ENCODE data around the gene PEX14. TPM values are rescaled to one million over a fixed set of nuclear protein-coding genes. Genes with fewer than 3 reads are reported as not detected.

Gene PEX14
- polyA plus RNA-seq, 2 donors: 15.4 to 15.7 TPM

DNA sequence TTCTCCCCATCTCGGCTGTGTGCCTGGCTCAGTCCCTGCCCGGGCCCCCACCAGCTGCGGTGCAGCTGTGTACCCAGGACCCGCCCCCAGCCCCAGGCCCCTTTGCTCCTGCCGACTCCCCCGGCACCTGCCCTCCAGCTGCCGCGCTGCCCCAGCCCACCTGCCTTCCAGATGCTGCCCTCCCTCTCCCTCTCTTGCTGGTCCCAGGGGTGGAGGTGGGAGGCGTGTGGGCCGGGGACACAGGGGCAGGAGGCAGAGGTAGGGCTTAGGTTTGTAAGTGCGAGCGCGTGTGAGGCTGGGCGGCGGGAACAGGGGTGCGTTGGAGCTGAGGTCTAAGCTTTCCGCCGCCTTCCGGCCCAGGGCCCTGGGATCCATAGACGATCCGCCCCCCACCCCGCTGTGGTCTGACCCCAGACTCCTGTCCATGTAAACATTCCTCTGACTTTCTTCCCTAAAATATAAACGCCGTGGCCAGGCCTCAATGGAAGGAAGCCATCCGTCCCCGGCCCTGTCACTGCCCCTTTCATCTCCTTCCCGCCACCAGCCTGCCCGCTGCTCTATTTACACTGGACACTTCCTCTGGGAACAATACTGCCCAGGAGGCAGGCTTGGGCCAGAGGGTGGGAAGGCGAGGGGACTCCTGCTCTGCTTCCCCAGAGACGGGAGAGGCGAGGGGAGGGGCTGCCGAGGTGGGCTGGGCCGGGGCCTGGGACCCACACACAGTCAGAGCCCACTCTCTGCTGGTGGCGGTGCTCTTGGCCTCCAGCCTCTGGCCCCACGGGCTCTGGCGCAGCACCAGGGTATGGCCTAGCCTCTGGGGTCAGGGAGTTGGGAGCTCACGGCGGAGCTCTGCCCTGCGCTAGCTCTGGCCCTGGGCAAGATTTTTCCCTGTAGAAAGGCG lies 193.4 kb downstream of the PEX14 start:
- H3K4me3 ChIP-seq (ENCODE audit: low read depth in 1 of 2, low read length in 2 of 2): no peak overlapping the region
- peaks cover 0 to 25% of the 10 kb centered on the region in 2 donors for H3K36me3 ChIP-seq (ENCODE audit: control insufficient read depth in 2 of 2, insufficient read depth in 2 of 2, low read length in 1 of 2)
- 63 to 73% methylated on average over 35 to 40 of the region's 40 CpGs for WGBS, 2 donors
- H3K27me3 ChIP-seq (ENCODE audit: control insufficient read depth in 1 of 2, insufficient read depth in 2 of 2, low read length in 2 of 2): no peaks in the 10 kb centered on the region
- H3K27ac ChIP-seq (ENCODE audit: low read depth in 2 of 2, low read length in 1 of 2): peak overlapping the region; percentile 47 to 80
- H3K4me1 ChIP-seq (ENCODE audit: control insufficient read depth in 2 of 2, insufficient read depth in 2 of 2, low read length in 1 of 2): peaks cover 5 to 16% of the 10 kb centered on the region in 2 donors
- H3K9me3 ChIP-seq (ENCODE audit: control insufficient read depth in 2 of 2, insufficient read depth in 1 of 2, low read depth in 1 of 2, low read length in 1 of 2): no peaks in the 10 kb centered on the region

- Histone ChIP-seq H3K4me1 (ENCODE audit: control insufficient read depth in 2 of 2, insufficient read depth in 2 of 2, low read length in 1 of 2) (peaks cover 5 to 14% of the 10 kb centered on the region in 2 donors), H3K27ac (ENCODE audit: low read depth in 2 of 2, low read length in 1 of 2) (peak overlapping the region in 1 of 2 donors; percentile 45), H3K4me3 (ENCODE audit: low read depth in 1 of 2, low read length in 2 of 2) (no peak overlapping the region), H3K9me3 (ENCODE audit: control insufficient read depth in 2 of 2, insufficient read depth in 1 of 2, low read depth in 1 of 2, low read length in 1 of 2) (no peaks in the 10 kb centered on the region), H3K27me3 (ENCODE audit: control insufficient read depth in 1 of 2, insufficient read depth in 2 of 2, low read length in 2 of 2) (no peaks in the 10 kb centered on the region), H3K36me3 (ENCODE audit: control insufficient read depth in 2 of 2, insufficient read depth in 2 of 2, low read length in 1 of 2) (peaks cover 0 to 17% of the 10 kb centered on the region in 2 donors)
- 77 to 81% methylated on average over 11 to 12 of the region's 12 CpGs for WGBS, 2 donors
These were observed 194.8 kb downstream of the PEX14 start for GRCh38 chr1:10669570-10669969.

DNA sequence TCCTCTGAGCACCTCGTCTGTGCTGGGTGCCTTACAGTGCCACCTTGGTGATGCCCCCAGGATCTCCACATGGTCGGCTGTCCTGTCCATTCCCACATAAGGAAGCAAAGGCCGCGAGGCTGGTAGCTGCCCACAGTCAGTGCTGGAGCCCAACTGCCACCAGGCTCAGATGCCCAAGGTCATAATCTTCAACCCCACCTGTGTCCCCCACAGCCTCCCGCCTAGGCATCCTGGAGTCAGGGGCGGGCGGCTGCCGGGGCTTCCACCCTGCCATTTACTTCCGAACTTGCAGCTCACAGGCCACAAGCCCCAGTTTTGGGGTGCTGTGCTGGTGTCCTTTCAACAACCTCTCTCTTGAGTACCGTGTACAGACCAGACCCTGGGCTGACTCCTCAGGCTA lies 195.4 kb downstream of the PEX14 start:
- Histone ChIP-seq H3K27ac (ENCODE audit: low read depth in 2 of 2, low read length in 1 of 2) (peak overlapping the region in 1 of 2 donors; percentile 45), H3K27me3 (ENCODE audit: control insufficient read depth in 1 of 2, insufficient read depth in 2 of 2, low read length in 2 of 2) (no peaks in the 10 kb centered on the region), H3K4me3 (ENCODE audit: low read depth in 1 of 2, low read length in 2 of 2) (no peak overlapping the region), H3K36me3 (ENCODE audit: control insufficient read depth in 2 of 2, insufficient read depth in 2 of 2, low read length in 1 of 2) (peaks cover 0 to 12% of the 10 kb centered on the region in 2 donors), H3K4me1 (ENCODE audit: control insufficient read depth in 2 of 2, insufficient read depth in 2 of 2, low read length in 1 of 2) (peaks cover 5 to 14% of the 10 kb centered on the region in 2 donors), H3K9me3 (ENCODE audit: control insufficient read depth in 2 of 2, insufficient read depth in 1 of 2, low read depth in 1 of 2, low read length in 1 of 2) (no peaks in the 10 kb centered on the region)
- WGBS, 2 donors: 81 to 92% methylated on average over 10 of the region's 10 CpGs

GRCh38 chr1:10671090-10671489 lies 196.3 kb downstream of the PEX14 start:
- Histone ChIP-seq H3K9me3 (ENCODE audit: control insufficient read depth in 2 of 2, insufficient read depth in 1 of 2, low read depth in 1 of 2, low read length in 1 of 2) (no peaks in the 10 kb centered on the region), H3K27me3 (ENCODE audit: control insufficient read depth in 1 of 2, insufficient read depth in 2 of 2, low read length in 2 of 2) (no peaks in the 10 kb centered on the region), H3K4me3 (ENCODE audit: low read depth in 1 of 2, low read length in 2 of 2) (no peak overlapping the region), H3K36me3 (ENCODE audit: control insufficient read depth in 2 of 2, insufficient read depth in 2 of 2, low read length in 1 of 2) (peaks cover 0 to 10% of the 10 kb centered on the region in 2 donors), H3K27ac (ENCODE audit: low read depth in 2 of 2, low read length in 1 of 2) (peak overlapping the region in 1 of 2 donors; percentile 45), H3K4me1 (ENCODE audit: control insufficient read depth in 2 of 2, insufficient read depth in 2 of 2, low read length in 1 of 2) (peaks cover 5 to 16% of the 10 kb centered on the region in 2 donors)
- 53 to 66% methylated on average over 18 of the region's 18 CpGs for WGBS, 2 donors

DNA sequence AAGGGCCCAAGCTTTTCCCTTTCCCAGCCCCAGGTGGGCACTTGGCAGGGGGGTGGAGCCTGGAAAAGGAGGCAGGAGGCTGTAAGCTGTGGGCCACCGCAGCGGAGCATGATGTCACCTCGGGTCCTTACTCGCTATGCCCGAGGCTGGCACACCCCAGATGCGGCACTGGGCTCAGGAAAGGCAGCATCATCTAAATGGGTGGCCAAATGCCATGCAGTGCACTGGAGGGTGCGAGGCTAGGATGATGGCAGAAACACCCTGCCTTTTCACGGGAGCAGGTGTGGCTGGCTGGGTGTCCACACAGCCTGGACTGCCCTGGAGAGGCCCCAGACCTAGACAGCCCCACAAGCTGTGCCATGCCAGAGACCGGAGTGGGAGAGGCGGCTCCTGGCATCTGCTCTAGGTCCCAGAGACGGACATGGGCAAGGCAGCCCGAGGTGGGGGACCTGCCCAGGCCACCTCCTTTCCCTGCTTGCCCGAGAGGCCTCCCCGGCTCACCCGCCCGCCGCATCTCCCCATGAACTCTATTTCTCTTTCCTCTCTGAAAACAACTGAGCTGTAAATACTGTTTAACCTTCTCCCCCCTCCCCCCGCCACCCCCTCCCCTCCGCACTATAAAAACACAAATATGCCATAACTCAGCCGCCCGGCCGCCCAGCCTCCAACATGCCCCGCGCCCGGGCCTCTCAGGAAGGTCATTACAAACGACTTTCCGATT lies 197.0 kb downstream of the PEX14 start:
- H3K4me3 ChIP-seq (ENCODE audit: low read depth in 1 of 2, low read length in 2 of 2): no peak overlapping the region
- H3K9me3 ChIP-seq (ENCODE audit: control insufficient read depth in 2 of 2, insufficient read depth in 1 of 2, low read depth in 1 of 2, low read length in 1 of 2): no peaks in the 10 kb centered on the region
- peaks cover 5 to 11% of the 10 kb centered on the region in 2 donors for H3K4me1 ChIP-seq (ENCODE audit: control insufficient read depth in 2 of 2, insufficient read depth in 2 of 2, low read length in 1 of 2)
- H3K27ac ChIP-seq (ENCODE audit: low read depth in 2 of 2, low read length in 1 of 2): peak overlapping the region in 1 of 2 donors; percentile 45
- WGBS, 2 donors: 64 to 73% methylated on average over 27 of the region's 27 CpGs
- H3K27me3 ChIP-seq (ENCODE audit: control insufficient read depth in 1 of 2, insufficient read depth in 2 of 2, low read length in 2 of 2): no peaks in the 10 kb centered on the region
- H3K36me3 ChIP-seq (ENCODE audit: control insufficient read depth in 2 of 2, insufficient read depth in 2 of 2, low read length in 1 of 2): peaks cover 0 to 7% of the 10 kb centered on the region in 2 donors

DNA sequence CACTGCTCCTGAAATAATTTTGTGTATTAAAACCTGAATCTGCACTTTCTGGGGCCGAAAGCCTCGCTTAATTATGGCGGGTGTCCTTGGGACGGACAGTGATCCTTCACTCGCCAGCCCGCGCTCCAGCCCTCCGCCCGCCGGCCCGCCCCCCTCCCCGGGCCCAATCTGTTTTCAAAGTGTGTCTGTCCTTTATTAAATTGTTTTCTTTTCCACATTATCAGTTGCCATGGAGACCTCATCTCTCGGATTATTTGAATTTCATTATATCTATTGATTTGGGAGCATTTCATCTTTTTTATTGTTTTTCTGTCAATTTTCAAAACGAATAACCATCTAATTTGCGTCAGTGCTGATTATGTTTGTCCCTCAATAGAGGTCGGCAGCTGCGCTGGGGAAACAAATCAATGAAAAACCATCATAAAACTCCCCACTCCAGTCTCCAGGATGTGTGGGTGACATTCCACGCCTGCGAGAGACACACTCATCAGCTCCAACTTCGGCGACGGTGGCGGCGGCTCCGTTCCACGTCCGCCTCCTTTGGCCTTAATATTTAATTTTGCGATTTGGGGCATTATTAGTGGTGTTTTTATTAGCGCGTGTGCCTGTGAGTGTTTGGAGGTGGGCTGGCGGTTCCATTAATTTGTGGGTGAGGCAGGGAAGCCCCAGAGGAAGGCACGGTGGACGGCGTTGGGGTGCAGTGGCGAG lies 197.7 kb downstream of the PEX14 start:
- peak overlapping the region in 1 of 2 donors; percentile 26 for H3K27ac ChIP-seq (ENCODE audit: low read depth in 2 of 2, low read length in 1 of 2)
- peaks cover 0 to 2% of the 10 kb centered on the region in 2 donors for H3K36me3 ChIP-seq (ENCODE audit: control insufficient read depth in 2 of 2, insufficient read depth in 2 of 2, low read length in 1 of 2)
- no peaks in the 10 kb centered on the region for H3K27me3 ChIP-seq (ENCODE audit: control insufficient read depth in 1 of 2, insufficient read depth in 2 of 2, low read length in 2 of 2)
- H3K4me3 ChIP-seq (ENCODE audit: low read depth in 1 of 2, low read length in 2 of 2): no peak overlapping the region
- no peaks in the 10 kb centered on the region for H3K9me3 ChIP-seq (ENCODE audit: control insufficient read depth in 2 of 2, insufficient read depth in 1 of 2, low read depth in 1 of 2, low read length in 1 of 2)
- 82 to 84% methylated on average over 35 of the region's 35 CpGs for WGBS, 2 donors
- peaks cover 5 to 9% of the 10 kb centered on the region in 2 donors for H3K4me1 ChIP-seq (ENCODE audit: control insufficient read depth in 2 of 2, insufficient read depth in 2 of 2, low read length in 1 of 2)

- Histone ChIP-seq H3K27ac (ENCODE audit: low read depth in 2 of 2, low read length in 1 of 2) (peak overlapping the region; percentile 16 to 44), H3K27me3 (ENCODE audit: control insufficient read depth in 1 of 2, insufficient read depth in 2 of 2, low read length in 2 of 2) (no peaks in the 10 kb centered on the region), H3K9me3 (ENCODE audit: control insufficient read depth in 2 of 2, insufficient read depth in 1 of 2, low read depth in 1 of 2, low read length in 1 of 2) (no peaks in the 10 kb centered on the region), H3K4me1 (ENCODE audit: control insufficient read depth in 2 of 2, insufficient read depth in 2 of 2, low read length in 1 of 2) (peaks cover 5 to 9% of the 10 kb centered on the region in 2 donors), H3K4me3 (ENCODE audit: low read depth in 1 of 2, low read length in 2 of 2) (no peak overlapping the region), H3K36me3 (ENCODE audit: control insufficient read depth in 2 of 2, insufficient read depth in 2 of 2, low read length in 1 of 2) (peaks cover 0 to 2% of the 10 kb centered on the region in 2 donors)
- 86 to 90% methylated on average over 19 of the region's 19 CpGs for WGBS, 2 donors
These were observed 198.5 kb downstream of the PEX14 start for GRCh38 chr1:10673109-10673711.

DNA sequence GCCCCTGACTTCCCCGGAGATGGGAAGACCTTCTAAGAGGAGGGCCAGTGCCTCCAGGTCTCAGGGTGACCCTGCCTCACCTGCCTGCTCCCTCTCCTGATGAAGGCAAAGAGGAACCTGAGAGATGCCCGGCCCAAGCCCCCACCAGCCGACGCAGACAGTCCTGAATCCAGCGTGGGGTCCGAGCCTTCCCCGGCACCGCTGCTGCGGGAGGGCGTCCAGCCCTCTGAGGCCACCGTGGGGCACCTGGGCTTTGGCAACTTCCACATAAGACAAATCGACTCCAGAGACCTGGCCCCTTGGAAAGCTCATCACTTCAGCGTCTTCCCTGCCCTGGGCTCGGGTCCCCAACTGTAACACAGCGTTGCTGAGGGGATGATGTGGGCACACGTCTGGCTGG lies 199.5 kb downstream of the PEX14 start:
- no peak overlapping the region for H3K27ac ChIP-seq (ENCODE audit: low read depth in 2 of 2, low read length in 1 of 2)
- peaks cover 0 to 2% of the 10 kb centered on the region in 2 donors for H3K36me3 ChIP-seq (ENCODE audit: control insufficient read depth in 2 of 2, insufficient read depth in 2 of 2, low read length in 1 of 2)
- 89 to 94% methylated on average over 16 of the region's 16 CpGs for WGBS, 2 donors
- no peaks in the 10 kb centered on the region for H3K27me3 ChIP-seq (ENCODE audit: control insufficient read depth in 1 of 2, insufficient read depth in 2 of 2, low read length in 2 of 2)
- H3K4me1 ChIP-seq (ENCODE audit: control insufficient read depth in 2 of 2, insufficient read depth in 2 of 2, low read length in 1 of 2): peaks cover 5 to 9% of the 10 kb centered on the region in 2 donors
- H3K4me3 ChIP-seq (ENCODE audit: low read depth in 1 of 2, low read length in 2 of 2): no peak overlapping the region
- H3K9me3 ChIP-seq (ENCODE audit: control insufficient read depth in 2 of 2, insufficient read depth in 1 of 2, low read depth in 1 of 2, low read length in 1 of 2): no peaks in the 10 kb centered on the region
